H1 (cell line): ENCODE measurements around the gene POGK. TPM values are rescaled to one million over a fixed set of nuclear protein-coding genes. Genes with fewer than 3 reads are reported as not detected.

Source experiments
- CHD7 ChIP-seq: fragments of 300-600 bp; sonication (generic); IDR thresholded peaks from 2 replicates; pipeline ENCODE4 v1.7.1; 2012; ENCODE audit warnings: low read length, moderate library complexity, mild to moderate bottlenecking, inconsistent platforms; ENCODE audit not compliant: insufficient replicate concordance
- CTCF ChIP-seq, 3 experiments: IDR thresholded peaks; 1 replicate in 2 of 3; 2 replicates in 1 of 3; pipeline versions ENCODE4 v1.5.1 to v1.6.1; 2011; ENCODE audit warnings: low read length in 3 of 3, mild to moderate bottlenecking in 3 of 3, inconsistent platforms in 2 of 3, low read depth in 1 of 3, moderate library complexity in 1 of 3; ENCODE audit not compliant: insufficient read depth in 1 of 3; ENCODE audit errors: control extremely low read depth in 1 of 3
- MAFK ChIP-seq: IDR thresholded peaks from 2 replicates; pipeline ENCODE4 v1.6.1; 2012; ENCODE audit warnings: low read depth, mild to moderate bottlenecking, improper control_type of control experiment, low read length
- POU5F1 ChIP-seq: IDR thresholded peaks from 2 replicates; pipeline ENCODE4 v1.6.1; 2011; ENCODE audit warnings: low read depth, mild to moderate bottlenecking, low read length, moderate library complexity
- SP4 ChIP-seq: IDR thresholded peaks from 2 replicates; pipeline ENCODE4 v1.6.1; 2012; ENCODE audit warnings: low read length, inconsistent platforms
- TCF12 ChIP-seq: IDR thresholded peaks from 2 replicates; pipeline ENCODE4 v1.6.1; 2011; ENCODE audit warnings: low read depth, mild to moderate bottlenecking, low read length
- polyA plus RNA-seq, 7 experiments: library from polyadenylated mRNA; depleted of rRNA in 3 of 7; stranded (reverse) in 5 of 7; unstranded in 2 of 7; fragments of >200 nt in 5 of 7; fragments of 200-250 nt in 2 of 7; gene quantifications; 1 replicate in 5 of 7; 2 replicates in 1 of 7; 4 replicates in 1 of 7; pipeline versions ENCODE4 v1.2.1 to v1.2.3, GENCODE V29; 2011 to 2013; ENCODE audit warnings: missing spikeins in 2 of 7, mixed read lengths in 2 of 7
- total RNA-seq: library from RNA; stranded (reverse); fragmentation: NEBNext Ultra II Directional; extraction: Animal tissue kit (Norgen Biotek cat#: 25700); gene quantifications from 2 replicates; pipeline ENCODE4 v1.2.1, GENCODE V29; 2021

Gene POGK
- total and polyA plus RNA-seq, 2 of the 8 experiments (the other 6 are each of a cell fraction or from before 2014, with no cell fraction given), result 16.9 to 40.3 TPM

- TF ChIP-seq CHD7 (no peak), TCF12 (no peak), POU5F1 (no peak), SP4 (no peak), CTCF (IDR thresholded peaks at IDR 0.05; ENCODE audit: control extremely low read depth in 1 of 3, insufficient read depth in 1 of 3, low read depth in 1 of 3, low read length in 3 of 3) (no peak), MAFK (no peak)
- TF ChIP-seq, all 59 proteins: peak for 0
Observed at GRCh38 chr1:166843769-166844596, 4.7 kb downstream of the POGK start (continued).
